GM12878 (cell line): ENCODE results near the gene UXS1.

ENCODE experiments used
- CTCF ChIP-seq, 3 experiments: IDR thresholded peaks in 2 of 3; conservative IDR thresholded peaks in 1 of 3; 2 replicates each; pipeline ENCODE4 v1.5.1; 2011; ENCODE audit warnings: low read depth in 3 of 3, low read length in 3 of 3, mild to moderate bottlenecking in 3 of 3, control low read depth in 2 of 3, moderate library complexity in 2 of 3, inconsistent platforms in 1 of 3, mixed read lengths in 1 of 3; ENCODE audit not compliant: control insufficient read depth in 2 of 3, insufficient read depth in 1 of 3; ENCODE audit errors: extremely low read depth in 1 of 3
- EED ChIP-seq: sonication (generic); IDR thresholded peaks from 2 replicates; pipeline ENCODE4 v1.6.1; 2016; ENCODE audit warnings: antibody characterized with exemption, low read depth
- FOXK2 ChIP-seq: fragments of 450-650 bp; IDR thresholded peaks from 2 replicates; pipeline ENCODE4 v1.6.1; 2017; ENCODE audit warnings: mild to moderate bottlenecking, moderate library complexity
- NR2C2 ChIP-seq: IDR thresholded peaks from 2 replicates; pipeline ENCODE4 v1.6.1; 2011; ENCODE audit warnings: borderline replicate concordance, low read depth; ENCODE audit not compliant: control insufficient read depth, insufficient read length
- YY1 ChIP-seq: IDR thresholded peaks from 2 replicates; pipeline ENCODE4 v1.6.1; 2011; ENCODE audit warnings: low read depth, mild to moderate bottlenecking, low read length

- TF ChIP-seq CTCF (IDR thresholded peaks at IDR 0.05 in 2 of 3, conservative IDR thresholded peaks at IDR 0.05 in 1 of 3; ENCODE audit: control insufficient read depth in 2 of 3, extremely low read depth in 1 of 3, insufficient read depth in 1 of 3, low read depth in 3 of 3, low read length in 3 of 3) (no peak), EED (no peak), YY1 (no peak), NR2C2 (no peak), FOXK2 (no peak)
Observed at GRCh38 chr2:106129150-106129549, 65.0 kb downstream of the UXS1 start.
